Measurements from ENCODE around the gene ZDHHC14.

Gene ZDHHC14

DNA sequence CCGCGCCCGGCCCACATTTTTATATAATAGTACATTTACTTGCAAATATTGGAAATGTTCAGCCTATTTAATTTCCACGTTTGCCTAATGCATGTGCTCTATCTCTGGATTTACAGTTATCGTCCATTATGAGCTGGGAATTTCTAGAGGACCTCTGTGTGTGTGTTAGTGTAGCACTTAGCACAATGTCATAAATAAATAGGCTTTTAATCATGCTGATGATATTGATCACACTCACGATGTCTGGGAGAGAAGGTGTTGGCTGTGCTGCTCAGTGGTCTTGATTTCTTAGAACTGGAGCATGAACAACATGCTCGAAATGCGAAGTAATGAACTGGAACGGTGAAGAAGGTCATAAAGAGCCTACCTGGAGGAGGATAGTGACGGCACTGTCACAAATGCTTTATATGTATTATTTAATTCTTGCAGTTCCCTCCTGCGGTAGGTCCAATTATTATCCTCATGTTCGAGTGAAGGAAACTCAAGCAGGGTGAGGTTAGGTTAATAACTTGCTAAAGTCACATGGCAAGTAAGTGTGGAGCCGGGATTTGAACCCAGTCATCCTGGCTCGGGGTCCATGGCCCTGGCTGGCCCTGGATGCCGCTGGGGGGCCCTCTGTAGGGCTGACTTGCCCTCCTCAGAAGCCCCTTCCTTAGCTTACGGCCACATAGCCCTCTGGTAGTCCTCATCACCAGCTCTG lies 130.8 kb downstream of the ZDHHC14 start:
- POLR2A ChIA-PET: no interaction called here
- no peak for DNase-seq (ENCODE audit: low read depth, low spot score)
- CTCF ChIA-PET: interaction anchor here (0.9 kb wide), 1 partner anchor 155 kb away, joined by 3 read pairs; no protein-coding TSS in a partner anchor
- H3K4me3 ChIP-seq (ENCODE audit: low read depth, low read length): no peak overlapping the region
- no peak for TF ChIP-seq CTCF (IDR thresholded peaks at IDR 0.05; ENCODE audit: insufficient read depth, low read length, missing control alignments)

DNA sequence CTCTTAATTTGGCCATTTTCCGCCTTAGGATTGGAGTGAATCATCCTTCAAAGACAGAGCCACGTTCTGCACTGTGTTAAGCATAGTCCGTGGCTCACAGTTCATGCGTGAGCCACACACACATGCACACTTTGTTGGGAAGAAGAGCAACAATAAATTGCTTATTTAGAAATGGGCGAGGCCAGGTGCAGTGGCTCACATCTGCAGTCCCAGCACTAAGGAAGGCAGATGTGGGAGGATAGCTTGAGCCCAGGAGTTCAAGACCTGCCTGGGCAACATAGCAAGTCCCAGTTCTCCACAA lies 131.3 kb downstream of the ZDHHC14 start:
- H3K4me3 ChIP-seq (ENCODE audit: low read depth, low read length): no peak overlapping the region
- ChIA-PET POLR2A (no interaction called here), CTCF (no interaction called here)
- no peak for TF ChIP-seq CTCF (IDR thresholded peaks at IDR 0.05; ENCODE audit: insufficient read depth, low read length, missing control alignments)
- DNase-seq (ENCODE audit: low read depth, low spot score): no peak

GRCh38 chr6:157513004-157513603 lies 132.1 kb downstream of the ZDHHC14 start:
- H3K4me3 ChIP-seq (ENCODE audit: low read depth, low read length): no peak overlapping the region
- no peak for DNase-seq (ENCODE audit: low read depth, low spot score)
- ChIA-PET POLR2A (no interaction called here), CTCF (no interaction called here)
- TF ChIP-seq CTCF (IDR thresholded peaks at IDR 0.05; ENCODE audit: insufficient read depth, low read length, missing control alignments): no peak

DNA sequence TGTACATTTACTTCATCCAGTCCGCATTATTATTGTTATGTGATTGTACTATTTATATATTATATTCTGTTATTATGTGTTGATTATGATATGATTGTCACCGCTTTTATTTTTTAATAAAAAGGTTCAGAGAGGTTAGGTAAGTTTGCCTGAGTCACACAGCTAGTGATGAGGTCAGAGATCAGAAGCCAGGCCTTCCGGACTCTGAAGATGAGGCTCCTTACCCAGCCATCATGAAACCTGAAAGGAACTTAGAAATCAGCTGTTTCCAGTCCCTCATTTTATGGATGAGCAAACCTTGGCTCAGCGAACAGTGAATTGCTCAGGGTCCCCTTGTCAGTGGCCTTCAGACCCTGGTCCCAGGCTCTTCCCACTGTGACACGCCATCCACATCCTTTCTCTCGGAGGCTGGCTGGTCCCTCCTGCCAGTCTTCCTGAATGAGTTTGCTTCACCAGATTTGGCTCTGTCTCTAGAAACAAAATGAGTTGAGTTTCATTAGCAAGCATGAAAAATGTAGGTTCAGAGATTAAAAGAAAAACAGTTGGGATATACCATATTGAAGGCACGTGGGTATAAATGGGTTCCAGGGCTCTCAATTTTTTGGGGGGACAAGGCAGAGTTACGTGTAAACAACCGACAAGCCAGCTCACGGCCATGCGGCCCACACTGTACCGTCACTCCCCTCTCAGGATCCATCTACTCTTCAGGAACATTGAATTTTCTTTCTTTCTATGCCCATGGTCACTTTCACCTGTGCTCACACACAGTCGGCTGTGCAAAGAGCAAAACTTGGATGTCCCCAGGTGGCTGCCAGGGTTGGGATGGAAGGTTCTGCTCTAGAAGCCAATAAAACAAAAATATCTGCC lies 132.9 kb downstream of the ZDHHC14 start:
- CTCF ChIA-PET: interaction anchor here (1.6 kb wide), 1 partner anchor 12 kb away, joined by 4 read pairs; no protein-coding TSS in a partner anchor
- TF ChIP-seq CTCF (IDR thresholded peaks at IDR 0.05; ENCODE audit: insufficient read depth, low read length, missing control alignments): no peak
- POLR2A ChIA-PET: no interaction called here
- no peak for DNase-seq (ENCODE audit: low read depth, low spot score)
- H3K4me3 ChIP-seq (ENCODE audit: low read depth, low read length): no peak overlapping the region

DNA sequence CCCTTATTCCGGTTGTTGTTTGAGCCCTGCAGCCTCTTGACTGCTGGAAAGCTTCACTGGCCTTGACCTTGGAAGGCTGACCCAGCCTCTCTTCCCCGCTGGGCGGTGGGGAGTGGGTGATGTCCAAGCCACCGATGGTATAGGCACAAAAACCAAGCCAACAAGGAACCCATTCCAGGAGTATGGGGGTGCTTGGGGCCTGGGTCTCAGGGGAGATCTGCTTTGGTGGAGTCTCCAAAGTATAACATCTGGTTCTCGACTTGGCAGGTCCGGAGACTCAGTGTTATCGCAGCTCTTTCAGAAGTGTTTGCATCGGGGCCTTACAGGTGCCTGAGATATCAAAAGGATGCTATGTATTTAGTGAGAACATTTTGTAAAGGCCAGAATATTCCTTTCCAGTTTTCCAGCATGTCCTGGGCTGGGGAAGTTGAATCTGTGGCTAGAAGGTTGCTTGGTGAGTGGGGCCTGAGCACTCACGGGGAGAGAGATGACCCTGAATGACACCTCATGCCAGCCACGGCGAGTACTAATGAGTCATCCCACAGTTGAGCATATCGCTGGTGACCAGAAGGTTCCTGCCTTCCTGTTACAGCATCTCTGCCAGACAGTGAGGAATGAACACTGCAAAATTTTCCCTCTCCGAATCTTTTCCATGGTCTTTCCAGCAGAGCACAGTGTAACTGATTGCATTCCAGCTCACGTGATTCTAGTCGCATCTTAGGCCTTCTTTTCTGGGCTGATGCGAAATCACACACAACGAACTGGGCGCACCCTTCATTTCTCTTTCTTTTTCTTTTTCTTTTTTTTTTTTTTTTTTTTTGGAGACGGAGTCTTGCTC lies 133.9 kb downstream of the ZDHHC14 start:
- ChIA-PET POLR2A (no interaction called here), CTCF (interaction anchor here (1.6 kb wide), 1 partner anchor 13 kb away, joined by 4 read pairs; no protein-coding TSS in a partner anchor)
- TF ChIP-seq CTCF (IDR thresholded peaks at IDR 0.05; ENCODE audit: insufficient read depth, low read length, missing control alignments): no peak
- DNase-seq (ENCODE audit: low read depth, low spot score): no peak
- H3K4me3 ChIP-seq (ENCODE audit: low read depth, low read length): no peak overlapping the region

Measured in AG04449 (cell line).